OCI-LY7 (cell line): ENCODE results near the gene OR10A5. TPM values are rescaled to one million over a fixed set of nuclear protein-coding genes. Genes with fewer than 3 reads are reported as not detected.

Source experiments
- BruUV-seq: library from RNA; stranded (reverse); fragments of 400-500 nt; replicated peaks from 2 replicates; lab custom pipeline; 2021; lab: Mats Ljungman, UMichigan
- CTCF ChIA-PET: fragments of 300-600 bp; sonication (Branson Sonifier 250); formaldehyde crosslinking; loops from one replicate; lab custom pipeline; 2022; ENCODE audit warnings: antibody characterized with exemption; ENCODE audit not compliant: unreplicated experiment; lab: Charles Lee
- POLR2A ChIA-PET: fragments of 300-600 bp; sonication (Branson Sonifier 250); formaldehyde crosslinking; loops from one replicate; lab custom pipeline; 2022; ENCODE audit warnings: antibody characterized with exemption; lab: Charles Lee
- DNase-seq: peaks from one replicate; pipeline ENCODE4 v3.0.0-alpha.2; 2015; ENCODE audit warnings: low spot score
- H2AFZ ChIP-seq: fragments of 200-600 bp; sonication (generic), shearing (Covaris generic); 2 replicates; pipeline ENCODE4 v1.6.1; 2014; ENCODE audit warnings: mild to moderate bottlenecking, antibody characterized with exemption, low read length, moderate library complexity
- H3K27ac ChIP-seq: fragments of 200-600 bp; sonication (generic); 2 replicates; pipeline ENCODE4 v1.5.1; 2014; ENCODE audit warnings: mixed run types, low read depth, mild to moderate bottlenecking, moderate library complexity, low read length, inconsistent platforms; ENCODE audit not compliant: poor library complexity, severe bottlenecking
- H3K36me3 ChIP-seq: fragments of 200-600 bp; sonication (generic); 2 replicates; pipeline ENCODE4 v1.6.1; 2014; ENCODE audit warnings: mild to moderate bottlenecking, antibody characterized with exemption, low read length, moderate library complexity, mixed read lengths; ENCODE audit not compliant: insufficient read depth
- H3K4me1 ChIP-seq: fragments of 200-600 bp; sonication (generic); 2 replicates; pipeline ENCODE4 v1.5.1; 2014; ENCODE audit warnings: mild to moderate bottlenecking, low read length; ENCODE audit not compliant: insufficient read depth, poor library complexity, severe bottlenecking
- H3K4me2 ChIP-seq: fragments of 200-600 bp; sonication (generic); 2 replicates; pipeline ENCODE4 v1.6.1; 2014; ENCODE audit warnings: mild to moderate bottlenecking, low read length
- H3K4me3 ChIP-seq: fragments of 200-600 bp; sonication (generic); 2 replicates; pipeline ENCODE4 v1.5.1; 2014; ENCODE audit warnings: mild to moderate bottlenecking, low read depth, low read length; ENCODE audit not compliant: poor library complexity, severe bottlenecking
- H3K79me2 ChIP-seq: fragments of 200-600 bp; sonication (generic); 2 replicates; pipeline ENCODE4 v1.6.1; 2016; ENCODE audit warnings: low read depth, mild to moderate bottlenecking, low read length, moderate library complexity, mixed read lengths; ENCODE audit not compliant: insufficient read depth
- H3K9me2 ChIP-seq: fragments of 200-600 bp; sonication (generic); 2 replicates; pipeline ENCODE4 v1.6.1; 2016; ENCODE audit warnings: mild to moderate bottlenecking, low read length, mixed read lengths; ENCODE audit not compliant: insufficient read depth
- H3K9me3 ChIP-seq: fragments of 200-600 bp; sonication (generic); 2 replicates; pipeline ENCODE4 v1.6.1; 2014; ENCODE audit warnings: mild to moderate bottlenecking, mixed run types, low read length, mixed read lengths
- H4K20me1 ChIP-seq: fragments of 200-600 bp; sonication (generic); 2 replicates; pipeline ENCODE4 v1.6.1; 2014; ENCODE audit warnings: mild to moderate bottlenecking, antibody characterized with exemption, low read length, moderate library complexity, mixed read lengths; ENCODE audit not compliant: insufficient read depth
- CTCF ChIP-seq: fragments of 200-600 bp; sonication (generic); conservative IDR thresholded peaks from 2 replicates; pipeline ENCODE4 v1.5.1; 2014; ENCODE audit warnings: mild to moderate bottlenecking, antibody characterized with exemption, low read length, moderate library complexity, mixed read lengths
- EZH2phosphoT487 ChIP-seq: fragments of 200-600 bp; sonication (generic); IDR thresholded peaks from 2 replicates; pipeline ENCODE4 v1.6.1; 2018; ENCODE audit warnings: low read depth, borderline replicate concordance, mild to moderate bottlenecking, mixed run types, antibody characterized with exemption, low read length, moderate library complexity, mixed read lengths
- intact Hi-C: fragments of 100-400 bp; cut with micrococcal nuclease; formaldehyde crosslinking; loops from one replicate; pipeline ENCODE4 v1.10.0; 2022; ENCODE audit not compliant: unreplicated experiment
- total RNA-seq, 2 experiments: library from RNA; depleted of rRNA in 1 of 2; stranded (reverse); fragments of >200 nt in 1 of 2; shearing (Covaris generic) in 1 of 2; gene quantifications; 2 replicates each; pipeline ENCODE4 v1.2.3, GENCODE V29; 2014 to 2022

OR10A5 gene
- total RNA-seq, 2 experiments from 2014 or later: not detected

GRCh38 chr11:6828103-6828502 lies 17.4 kb upstream of the OR10A5 start:
- H3K79me2 ChIP-seq: no peaks in the 10 kb centered on the region
- H3K27ac ChIP-seq: no peak overlapping the region
- H3K4me2 ChIP-seq: no peak overlapping the region
- TF ChIP-seq CTCF: no peak
- no peak for TF ChIP-seq EZH2phosphoT487
- no peak overlapping the region for H3K4me3 ChIP-seq
- no peak overlapping the region for H2AFZ ChIP-seq
- no peaks in the 10 kb centered on the region for H4K20me1 ChIP-seq
- no peaks in the 10 kb centered on the region for H3K9me2 ChIP-seq
- no peak for DNase-seq
- H3K36me3 ChIP-seq: no peaks in the 10 kb centered on the region
- no TSS peak for BruUV-seq
- peaks cover 6% of the 10 kb centered on the region for H3K4me1 ChIP-seq
- ChIA-PET CTCF (interaction anchor here (0.6 kb wide), 1 partner anchor 106 kb away, joined by 4 read pairs; no protein-coding TSS in a partner anchor), POLR2A (no interaction called here)
- no peaks in the 10 kb centered on the region for H3K9me3 ChIP-seq
- intact Hi-C loops: no loop called here

GRCh38 chr11:6833356-6833755 lies 12.1 kb upstream of the OR10A5 start:
- Histone ChIP-seq H3K79me2 (no peaks in the 10 kb centered on the region), H3K27ac (no peak overlapping the region), H3K4me3 (no peak overlapping the region), H3K9me3 (no peaks in the 10 kb centered on the region), H4K20me1 (no peaks in the 10 kb centered on the region), H3K4me1 (peaks cover 6% of the 10 kb centered on the region), H3K4me2 (no peak overlapping the region), H3K9me2 (no peaks in the 10 kb centered on the region), H3K36me3 (no peaks in the 10 kb centered on the region), H2AFZ (no peak overlapping the region)
- no peak for DNase-seq
- TF ChIP-seq EZH2phosphoT487 (no peak), CTCF (no peak)
- ChIA-PET POLR2A (interaction anchor here (0.7 to 1.1 kb wide), 2 partner anchors 12 to 23 kb away, joined by 3 to 5 read pairs; partner anchors contain the start of gene OR10A5), CTCF (no interaction called here)
- intact Hi-C loops: no loop called here
- no TSS peak for BruUV-seq

- Histone ChIP-seq H3K79me2 (no peaks in the 10 kb centered on the region), H3K4me2 (no peak overlapping the region), H3K9me2 (no peaks in the 10 kb centered on the region), H3K4me1 (peaks cover 6% of the 10 kb centered on the region), H3K4me3 (no peak overlapping the region), H3K36me3 (no peaks in the 10 kb centered on the region), H3K27ac (no peak overlapping the region), H2AFZ (no peak overlapping the region), H4K20me1 (no peaks in the 10 kb centered on the region), H3K9me3 (no peaks in the 10 kb centered on the region)
- TF ChIP-seq EZH2phosphoT487: no peak
- no peak for TF ChIP-seq CTCF
- POLR2A ChIA-PET: interaction anchor here (1.1 to 1.2 kb wide), 2 partner anchors 11 to 16 kb away, joined by 3 to 5 read pairs; partner anchors contain the start of gene OR10A5
- CTCF ChIA-PET: no interaction called here
- no TSS peak for BruUV-seq
- intact Hi-C loops: no loop called here
- no peak for DNase-seq
Measured at GRCh38 chr11:6834021-6834420, 11.5 kb upstream of the OR10A5 start.
